GM12878 (cell line): ENCODE measurements around the gene MRRF. TPM values are rescaled to one million over a fixed set of nuclear protein-coding genes. Genes with fewer than 3 reads are reported as not detected.

Experiments
- BMI1 ChIP-seq: fragments of 450-650 bp; IDR thresholded peaks from 2 replicates; pipeline ENCODE4 v1.6.1; 2016; ENCODE audit warnings: mild to moderate bottlenecking, moderate library complexity, borderline replicate concordance
- CBFB ChIP-seq: IDR thresholded peaks from 2 replicates; pipeline ENCODE4 v1.6.1; 2016; ENCODE audit warnings: antibody characterized with exemption, low read depth
- CHD2 ChIP-seq: IDR thresholded peaks from 2 replicates; pipeline ENCODE4 v1.6.1; 2011; ENCODE audit warnings: low read depth, low read length, improper control_type of control experiment, borderline replicate concordance
- CHD4 ChIP-seq: fragments of 200-600 bp; sonication (generic); IDR thresholded peaks from 2 replicates; pipeline ENCODE4 v1.6.1; 2016; ENCODE audit warnings: mild to moderate bottlenecking
- CUX1 ChIP-seq: IDR thresholded peaks from 2 replicates; pipeline ENCODE4 v1.6.1; 2012; ENCODE audit warnings: improper control_type of control experiment, low read depth, low read length; ENCODE audit not compliant: insufficient replicate concordance
- GATAD2B ChIP-seq: fragments of 450-650 bp; conservative IDR thresholded peaks from 2 replicates; pipeline ENCODE4 v1.6.1; 2017; ENCODE audit warnings: low read depth, mild to moderate bottlenecking, moderate library complexity
- IKZF1 ChIP-seq: fragments of 450-650 bp; conservative IDR thresholded peaks from 2 replicates; pipeline ENCODE4 v1.6.1; 2017; ENCODE audit warnings: antibody characterized with exemption, mild to moderate bottlenecking
- IRF5 ChIP-seq: fragments of 450-650 bp; IDR thresholded peaks from 2 replicates; pipeline ENCODE4 v1.6.1; 2017; ENCODE audit warnings: borderline replicate concordance
- JUNB ChIP-seq: IDR thresholded peaks from 2 replicates; pipeline ENCODE4 v1.6.1; 2016; ENCODE audit warnings: antibody characterized with exemption, mild to moderate bottlenecking
- NKRF ChIP-seq: fragments of 450-650 bp; conservative IDR thresholded peaks from 2 replicates; pipeline ENCODE4 v1.6.1; 2017; ENCODE audit warnings: mild to moderate bottlenecking, moderate library complexity
- NR2C2 ChIP-seq: IDR thresholded peaks from 2 replicates; pipeline ENCODE4 v1.6.1; 2011; ENCODE audit warnings: borderline replicate concordance, low read depth; ENCODE audit not compliant: control insufficient read depth, insufficient read length
- RCOR1 ChIP-seq: conservative IDR thresholded peaks from 2 replicates; pipeline ENCODE4 v1.6.1; 2012; ENCODE audit warnings: low read depth, low read length, improper control_type of control experiment
- REST ChIP-seq: IDR thresholded peaks from 2 replicates; pipeline ENCODE4 v1.6.1; 2012; ENCODE audit warnings: mild to moderate bottlenecking, low read depth, low read length
- RFX5 ChIP-seq: IDR thresholded peaks from 2 replicates; pipeline ENCODE4 v1.6.1; 2011; ENCODE audit warnings: low read depth, low read length, improper control_type of control experiment
- STAT3 ChIP-seq: IDR thresholded peaks from 2 replicates; pipeline ENCODE4 v1.6.1; 2011; ENCODE audit warnings: low read depth, low read length, improper control_type of control experiment
- YY1 ChIP-seq: IDR thresholded peaks from 2 replicates; pipeline ENCODE4 v1.6.1; 2011; ENCODE audit warnings: low read depth, mild to moderate bottlenecking, low read length
- polyA plus RNA-seq, 11 experiments: library from polyadenylated mRNA; depleted of rRNA in 4 of 11; unstranded in 6 of 11; stranded (reverse) in 5 of 11; fragments of >200 nt; fragmentation: Nextera tagmentation in 4 of 11; fragmentation: Illumina TruSeq in 1 of 11; extraction: Ambion mirVana in 4 of 11; extraction: Trizol in 1 of 11; gene quantifications; 1 replicate in 1 of 11; 2 replicates in 10 of 11; pipeline versions ENCODE4 v1.2.1 to v1.2.3, GENCODE V29; 2011 to 2016; ENCODE audit warnings: inconsistent platforms in 2 of 11, missing spikeins in 2 of 11, low read depth in 1 of 11
- total RNA-seq, 4 experiments: library from RNA; depleted of rRNA in 3 of 4; stranded (reverse); fragments of >200 nt in 3 of 4; fragmentation: Illumina TruSeq in 1 of 4; extraction: Trizol in 1 of 4; gene quantifications; 2 replicates each; pipeline versions ENCODE4 v1.2.1 to v1.2.3, GENCODE V29; 2013 to 2021

The MRRF gene
- total and polyA plus RNA-seq, 10 of the 15 experiments (the other 5 are each of a cell fraction or from before 2014, with no cell fraction given) = 64.8 to 112 (median 76.4) TPM

GRCh38 chr9:122265149-122265915, 650 bp downstream of the MRRF start (continued):
- TF ChIP-seq YY1 (no peak), CHD2 (no peak), BMI1 (no peak), STAT3 (no peak), CUX1 (no peak), IKZF1 (no peak), NKRF (no peak), RCOR1 (no peak), CBFB (no peak), RFX5 (no peak), REST (no peak), GATAD2B (no peak), NR2C2 (no peak), JUNB (no peak), IRF5 (no peak), CHD4 (no peak)
